ENCODE results near the gene SLAIN1.

GRCh38 chr13:77697217-77698103 is at the start of gene SLAIN1:
- TF ChIP-seq CTCF (conservative IDR thresholded peaks at IDR 0.05): no peak
- TF ChIP-seq EZH2 (IDR thresholded peaks at IDR 0.05; ENCODE audit: low read depth): no peak

Data from PC-9 (cell line).